Hepatocyte (in vitro differentiated cells): ENCODE measurements around the gene ESR1.
"Not testable (repeated sequence)": the region's sequence is repeated elsewhere in the genome, so short reads cannot be mapped to it uniquely, and the experiment has no call there.

Experiments used
- EZH2 ChIP-seq: fragments of 200-600 bp; sonication (generic); IDR thresholded peaks from 2 replicates; pipeline ENCODE4 v1.6.1; 2016; ENCODE audit warnings: antibody characterized with exemption, mild to moderate bottlenecking, borderline replicate concordance
- EZH2phosphoT487 ChIP-seq: fragments of 200-600 bp; sonication (generic); IDR thresholded peaks from one replicate; pipeline ENCODE4 v1.6.1; 2018; ENCODE audit warnings: antibody characterized with exemption, mild to moderate bottlenecking, low read depth, moderate library complexity; ENCODE audit not compliant: unreplicated experiment, severe bottlenecking
- TF ChIP-seq, protein P1 (sequence below): fragments of 200-600 bp; sonication (generic); IDR thresholded peaks from 2 replicates; pipeline ENCODE4 v1.5.1; 2016; ENCODE audit warnings: antibody characterized with exemption, mild to moderate bottlenecking; ENCODE audit not compliant: poor library complexity

GRCh38 chr6:151899796-151900195, 92.3 kb downstream of the ESR1 start:
- TF ChIP-seq, protein P1, sequence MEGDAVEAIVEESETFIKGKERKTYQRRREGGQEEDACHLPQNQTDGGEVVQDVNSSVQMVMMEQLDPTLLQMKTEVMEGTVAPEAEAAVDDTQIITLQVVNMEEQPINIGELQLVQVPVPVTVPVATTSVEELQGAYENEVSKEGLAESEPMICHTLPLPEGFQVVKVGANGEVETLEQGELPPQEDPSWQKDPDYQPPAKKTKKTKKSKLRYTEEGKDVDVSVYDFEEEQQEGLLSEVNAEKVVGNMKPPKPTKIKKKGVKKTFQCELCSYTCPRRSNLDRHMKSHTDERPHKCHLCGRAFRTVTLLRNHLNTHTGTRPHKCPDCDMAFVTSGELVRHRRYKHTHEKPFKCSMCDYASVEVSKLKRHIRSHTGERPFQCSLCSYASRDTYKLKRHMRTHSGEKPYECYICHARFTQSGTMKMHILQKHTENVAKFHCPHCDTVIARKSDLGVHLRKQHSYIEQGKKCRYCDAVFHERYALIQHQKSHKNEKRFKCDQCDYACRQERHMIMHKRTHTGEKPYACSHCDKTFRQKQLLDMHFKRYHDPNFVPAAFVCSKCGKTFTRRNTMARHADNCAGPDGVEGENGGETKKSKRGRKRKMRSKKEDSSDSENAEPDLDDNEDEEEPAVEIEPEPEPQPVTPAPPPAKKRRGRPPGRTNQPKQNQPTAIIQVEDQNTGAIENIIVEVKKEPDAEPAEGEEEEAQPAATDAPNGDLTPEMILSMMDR, result not testable (repeated sequence)
- not testable (repeated sequence) for TF ChIP-seq EZH2, EZH2phosphoT487
